Activated naive CD4-positive, alpha-beta T cell treated with anti-CD3 and anti-CD28 coated beads for 36 hours (primary cell): Measurements from ENCODE around the gene DOCK4. TPM values are rescaled to one million over a fixed set of nuclear protein-coding genes. Genes with fewer than 3 reads are reported as not detected.

ENCODE experiments used
- CTCF ChIA-PET: fragments of 350-600 bp; sonication (Branson Sonifier 250); formaldehyde crosslinking; loops from one replicate; lab custom pipeline; 2021; ENCODE audit warnings: antibody characterized with exemption; lab: Charles Lee
- DNase-seq: peaks from one replicate; pipeline ENCODE4 v3.0.0-alpha.2; 2020
- H3K27ac Mint-ChIP-seq: one replicate; pipeline ENCODE4 v1.8.0; 2021; ENCODE audit warnings: mild to moderate bottlenecking, mixed read lengths
- H3K27me3 Mint-ChIP-seq: one replicate; pipeline ENCODE4 v1.8.0; 2021; ENCODE audit warnings: low read depth, mixed read lengths
- H3K36me3 Mint-ChIP-seq: one replicate; pipeline ENCODE4 v1.8.0; 2021; ENCODE audit warnings: low read depth, mixed read lengths
- H3K4me1 Mint-ChIP-seq: one replicate; pipeline ENCODE4 v1.8.0; 2021; ENCODE audit warnings: low read depth, mixed read lengths
- H3K4me3 Mint-ChIP-seq: one replicate; pipeline ENCODE4 v1.8.0; 2021; ENCODE audit warnings: mild to moderate bottlenecking, moderate library complexity, mixed read lengths
- H3K9me3 Mint-ChIP-seq: one replicate; pipeline ENCODE4 v1.8.0; 2021; ENCODE audit warnings: mixed read lengths
- intact Hi-C: fragments of 100-400 bp; cut with micrococcal nuclease; formaldehyde crosslinking; loops from one replicate; pipeline ENCODE4 v1.15.1; 2023
- total RNA-seq, 2 experiments: library from RNA; stranded (reverse); gene quantifications; one replicate each; pipeline ENCODE4 v1.2.3, GENCODE V29; 2021

DOCK4 gene
- total RNA-seq, 2 experiments from 2014 or later, result 0.43 to 0.62 TPM

DNA sequence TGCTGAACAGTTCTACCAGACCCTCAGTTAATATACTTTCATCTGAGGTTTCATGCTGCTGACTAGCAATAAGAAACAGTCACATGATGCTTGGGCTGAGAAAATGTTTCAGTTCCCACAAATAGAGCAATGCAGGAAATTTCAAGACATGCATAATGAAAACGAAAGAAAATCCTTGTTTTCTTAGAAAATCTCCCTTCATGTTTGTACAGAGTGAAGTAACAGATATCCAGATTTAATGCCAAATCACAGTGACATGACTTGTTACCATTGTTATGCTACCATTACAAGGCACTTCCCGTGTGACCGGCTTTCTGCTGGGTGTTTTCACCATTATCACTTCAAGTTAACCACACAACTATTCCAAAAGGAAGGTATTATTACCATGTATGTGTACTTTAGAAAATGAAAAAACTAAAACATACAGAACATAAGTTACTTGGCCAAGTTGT lies 121.7 kb downstream of the DOCK4 start:
- CTCF ChIA-PET, result no interaction called here

DNA sequence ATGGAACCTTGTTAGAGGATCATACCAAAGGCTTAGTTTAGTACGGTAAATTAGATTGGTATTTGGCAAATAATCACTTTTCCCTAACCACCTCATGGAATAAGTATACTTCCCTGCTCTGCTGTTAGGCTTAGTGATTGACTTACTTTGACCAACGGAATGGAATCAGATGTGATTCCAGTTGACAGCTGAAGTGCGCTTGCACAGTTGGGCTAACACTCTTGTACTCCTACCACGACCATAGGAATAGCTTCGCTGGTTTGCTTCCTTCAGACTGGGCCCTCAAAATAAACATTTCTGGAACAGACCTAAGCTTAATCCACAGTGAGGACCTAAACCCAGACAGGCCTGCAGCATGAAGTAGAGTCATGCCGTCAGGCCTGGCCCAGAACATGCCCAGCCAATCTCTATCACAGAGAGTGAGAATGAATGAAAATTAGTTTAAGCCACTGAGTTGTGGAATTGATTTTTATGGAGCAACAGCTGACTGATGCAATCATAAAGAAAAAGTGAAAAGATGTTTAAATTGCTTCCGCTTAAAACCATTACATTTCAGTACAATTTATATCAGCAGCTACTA lies 122.3 kb downstream of the DOCK4 start:
- H3K4me1 Mint-ChIP-seq, result peaks cover 3% of the 10 kb centered on the region
- intact Hi-C loops, result no loop called here
- no peaks in the 10 kb centered on the region for H3K36me3 Mint-ChIP-seq
- H3K9me3 Mint-ChIP-seq, result no peaks in the 10 kb centered on the region
- peaks cover 13% of the 10 kb centered on the region for H3K27me3 Mint-ChIP-seq
- no peak for DNase-seq
- no peak overlapping the region for H3K27ac Mint-ChIP-seq
- CTCF ChIA-PET, result no interaction called here
- H3K4me3 Mint-ChIP-seq, result no peak overlapping the region

More for the DNA sequence above, 121.7 kb downstream of the DOCK4 start:
- Mint-ChIP-seq H3K27me3 (peaks cover 6% of the 10 kb centered on the region), H3K36me3 (no peaks in the 10 kb centered on the region), H3K4me3 (no peak overlapping the region), H3K9me3 (no peaks in the 10 kb centered on the region), H3K27ac (no peak overlapping the region), H3K4me1 (peaks cover 3% of the 10 kb centered on the region)
- no peak for DNase-seq
- intact Hi-C loops, result no loop called here

DNA sequence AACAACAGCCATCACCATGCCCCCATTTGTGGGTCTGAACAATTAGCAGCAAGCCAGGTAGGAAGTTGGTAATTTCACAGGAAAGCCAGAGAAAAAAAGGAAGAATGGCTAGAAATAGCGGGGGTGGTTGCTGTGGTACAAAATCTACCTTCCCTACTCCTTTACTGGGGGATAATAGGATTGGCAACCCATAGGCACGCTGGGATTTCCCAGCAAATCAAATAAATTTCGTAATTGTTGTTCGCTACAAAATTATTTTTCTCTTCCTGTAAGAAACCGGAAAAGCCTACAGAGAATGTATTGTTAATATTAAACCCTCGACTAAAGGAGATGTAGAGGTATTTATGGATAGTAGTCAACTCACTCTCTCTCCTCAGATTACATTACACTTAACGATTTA lies 123.9 kb downstream of the DOCK4 start:
- no peak for DNase-seq
- Mint-ChIP-seq H3K27ac (no peak overlapping the region), H3K27me3 (peaks cover 16% of the 10 kb centered on the region), H3K4me3 (no peak overlapping the region), H3K4me1 (peaks cover 3% of the 10 kb centered on the region), H3K9me3 (no peaks in the 10 kb centered on the region), H3K36me3 (no peaks in the 10 kb centered on the region)
- intact Hi-C loops, result no loop called here
- CTCF ChIA-PET, result no interaction called here

DNA sequence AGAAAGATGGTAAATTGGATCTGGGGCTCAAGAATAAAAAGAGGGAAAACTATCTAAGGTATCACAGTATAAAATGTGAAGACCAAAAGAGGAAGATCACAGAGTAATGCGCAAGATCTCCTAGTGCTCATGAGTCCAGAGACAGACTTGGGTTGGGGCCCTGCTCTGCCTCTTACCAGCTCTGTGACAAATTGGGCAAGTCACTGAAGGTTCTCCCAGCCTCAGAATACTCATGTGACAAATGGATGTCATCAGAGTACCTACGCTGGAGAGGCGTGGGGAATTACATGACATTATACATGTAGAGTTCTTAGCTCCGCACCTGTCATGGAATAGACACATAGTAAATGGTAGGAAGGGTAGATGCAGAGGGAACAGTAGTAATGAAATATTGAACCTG lies 124.4 kb downstream of the DOCK4 start:
- intact Hi-C loops, result no loop called here

DNA sequence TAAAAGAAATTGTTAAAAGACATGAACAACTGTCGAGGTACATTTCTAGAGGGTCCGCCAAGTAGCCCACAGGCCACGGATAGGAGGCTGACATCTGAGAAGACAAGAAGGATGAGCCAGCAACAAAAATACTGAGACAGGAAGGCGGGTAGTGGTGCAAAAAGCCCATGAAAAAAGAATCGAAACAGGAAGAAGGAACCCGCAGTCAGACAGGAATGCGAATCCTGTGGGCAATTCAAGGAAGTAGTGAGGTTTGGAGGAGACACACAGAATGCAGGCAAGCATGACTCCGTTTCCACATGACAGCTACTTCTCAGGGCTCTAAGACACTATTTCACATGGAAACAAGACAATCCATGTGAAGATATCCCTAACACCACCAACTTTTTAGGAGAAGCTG lies 125.2 kb downstream of the DOCK4 start:
- no peak for DNase-seq
- Mint-ChIP-seq H3K27ac (no peak overlapping the region), H3K9me3 (no peaks in the 10 kb centered on the region), H3K4me3 (no peak overlapping the region), H3K36me3 (no peaks in the 10 kb centered on the region), H3K27me3 (peaks cover 16% of the 10 kb centered on the region), H3K4me1 (peaks cover 3% of the 10 kb centered on the region)
- intact Hi-C loops, result no loop called here
- CTCF ChIA-PET, result no interaction called here

More for the DNA sequence above, 124.4 kb downstream of the DOCK4 start:
- Mint-ChIP-seq H3K27me3 (peaks cover 16% of the 10 kb centered on the region), H3K36me3 (no peaks in the 10 kb centered on the region), H3K4me1 (peaks cover 3% of the 10 kb centered on the region), H3K27ac (no peak overlapping the region), H3K9me3 (no peaks in the 10 kb centered on the region), H3K4me3 (no peak overlapping the region)
- no peak for DNase-seq
- CTCF ChIA-PET, result no interaction called here

DNA sequence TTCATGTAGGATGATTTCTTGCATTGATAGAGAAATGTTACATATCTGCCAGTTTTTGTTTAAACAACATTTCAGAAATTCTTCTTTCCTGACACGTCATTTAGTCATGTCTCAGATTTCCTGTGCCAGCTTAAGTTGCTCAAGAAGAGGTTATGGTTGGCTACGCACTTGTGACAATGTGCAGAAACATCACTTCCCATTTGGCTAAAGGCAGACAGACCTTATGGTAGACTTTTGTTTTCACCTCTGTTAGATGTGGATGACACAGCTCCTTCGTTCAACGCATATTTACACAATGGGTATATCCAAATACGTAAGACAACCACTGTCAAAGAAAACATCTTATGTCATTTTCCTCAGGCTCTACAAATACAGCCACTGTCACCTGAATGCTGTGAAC lies 125.8 kb downstream of the DOCK4 start:
- DNase-seq, result no peak
- Mint-ChIP-seq H3K36me3 (no peaks in the 10 kb centered on the region), H3K4me3 (no peak overlapping the region), H3K4me1 (peaks cover 3% of the 10 kb centered on the region), H3K27ac (no peak overlapping the region), H3K27me3 (peaks cover 16% of the 10 kb centered on the region), H3K9me3 (no peaks in the 10 kb centered on the region)
- CTCF ChIA-PET, result no interaction called here
- intact Hi-C loops, result no loop called here

DNA sequence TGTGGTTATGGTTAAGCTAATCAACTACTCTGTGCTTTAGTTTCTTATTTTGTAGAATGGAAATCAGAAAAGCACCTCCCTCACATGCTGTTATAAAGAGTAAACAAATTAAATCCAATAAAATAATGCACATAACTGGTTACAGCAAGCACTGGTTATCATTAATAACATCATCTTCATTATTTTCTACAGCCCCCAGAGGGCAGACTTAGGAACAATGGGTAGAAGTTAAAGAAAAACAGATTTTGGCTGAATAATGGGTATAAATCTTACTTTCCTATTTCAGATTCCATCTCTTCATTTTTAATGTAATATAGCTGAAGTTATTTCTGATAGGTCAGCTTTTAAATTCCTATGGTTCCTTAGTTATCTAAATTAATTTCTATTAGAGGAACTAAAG lies 126.5 kb downstream of the DOCK4 start:
- DNase-seq, result no peak
- Mint-ChIP-seq H3K27ac (no peak overlapping the region), H3K27me3 (peaks cover 21% of the 10 kb centered on the region), H3K4me1 (peaks cover 3% of the 10 kb centered on the region), H3K36me3 (no peaks in the 10 kb centered on the region), H3K4me3 (no peak overlapping the region), H3K9me3 (no peaks in the 10 kb centered on the region)
- intact Hi-C loops, result no loop called here
- CTCF ChIA-PET, result no interaction called here

DNA sequence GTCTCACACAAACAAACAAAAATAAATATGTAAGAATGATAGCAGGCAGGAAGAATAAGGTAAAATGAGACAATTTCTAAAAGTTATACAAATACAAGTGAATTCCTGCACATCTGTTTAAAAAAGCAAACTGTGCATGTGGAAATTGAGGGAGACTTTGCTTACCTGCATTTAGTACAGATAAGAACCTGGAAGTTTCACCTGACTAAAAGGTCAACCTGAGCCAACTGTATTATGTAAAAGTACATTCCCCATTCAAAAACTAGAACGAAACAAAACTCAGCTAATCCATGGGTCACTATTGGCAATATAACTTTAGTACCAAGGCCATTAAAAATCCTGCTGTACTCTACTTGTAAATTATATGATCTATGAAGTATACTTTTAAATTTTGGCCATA lies 127.1 kb downstream of the DOCK4 start:
- DNase-seq, result no peak
- intact Hi-C loops, result no loop called here
- H3K27ac Mint-ChIP-seq, result no peak overlapping the region
- peaks cover 26% of the 10 kb centered on the region for H3K27me3 Mint-ChIP-seq
- H3K4me3 Mint-ChIP-seq, result no peak overlapping the region
- peaks cover 3% of the 10 kb centered on the region for H3K4me1 Mint-ChIP-seq
- CTCF ChIA-PET, result no interaction called here
- no peaks in the 10 kb centered on the region for H3K36me3 Mint-ChIP-seq
- no peaks in the 10 kb centered on the region for H3K9me3 Mint-ChIP-seq

DNA sequence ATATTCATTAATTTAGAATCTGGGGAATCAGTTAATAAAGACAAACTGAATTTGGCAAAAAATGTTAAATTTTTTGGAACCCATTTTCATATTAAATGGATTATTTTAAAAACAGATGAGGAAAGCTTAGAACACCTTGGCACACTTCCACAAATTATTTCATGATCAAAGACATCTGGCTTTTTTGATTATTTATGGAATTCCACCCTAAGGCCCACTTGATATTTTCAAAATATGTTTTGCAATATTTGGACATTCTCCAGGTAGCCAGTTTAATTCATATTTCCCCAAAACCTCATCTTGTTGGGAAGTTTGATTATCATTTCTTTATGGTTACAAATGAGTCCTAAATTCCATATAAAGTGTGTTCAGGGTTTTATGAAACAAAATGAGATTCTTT lies 129.9 kb downstream of the DOCK4 start:
- CTCF ChIA-PET, result no interaction called here
- intact Hi-C loops, result no loop called here
- H3K27ac Mint-ChIP-seq, result no peak overlapping the region
- no peak overlapping the region for H3K4me3 Mint-ChIP-seq
- H3K27me3 Mint-ChIP-seq, result peaks cover 30% of the 10 kb centered on the region
- no peak for DNase-seq
- H3K36me3 Mint-ChIP-seq, result no peaks in the 10 kb centered on the region
- H3K9me3 Mint-ChIP-seq, result no peaks in the 10 kb centered on the region
- peaks cover 3% of the 10 kb centered on the region for H3K4me1 Mint-ChIP-seq

DNA sequence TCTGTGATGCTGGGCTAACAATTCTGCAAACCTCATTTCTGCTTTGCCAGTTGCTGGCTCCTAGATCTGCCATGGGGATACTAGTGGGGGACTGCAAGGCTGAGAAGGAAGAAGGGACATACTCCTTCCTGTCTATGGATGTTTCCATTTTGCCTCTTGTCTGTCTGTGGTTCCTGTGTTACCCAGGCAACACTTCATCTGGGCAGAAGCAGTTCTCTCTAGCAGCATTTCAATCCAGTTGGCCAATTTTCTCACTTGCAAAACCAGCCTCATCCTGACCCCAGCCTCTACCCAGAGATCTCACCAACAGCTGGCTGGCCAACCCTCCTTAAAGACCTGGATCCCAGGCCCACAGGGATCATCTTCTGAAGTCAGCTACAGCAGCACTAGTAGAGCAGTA lies 131.7 kb downstream of the DOCK4 start:
- H3K36me3 Mint-ChIP-seq, result no peaks in the 10 kb centered on the region
- H3K4me1 Mint-ChIP-seq, result no peaks in the 10 kb centered on the region
- H3K27me3 Mint-ChIP-seq, result peaks cover 23% of the 10 kb centered on the region
- no peaks in the 10 kb centered on the region for H3K9me3 Mint-ChIP-seq
- H3K4me3 Mint-ChIP-seq, result no peak overlapping the region
- no peak overlapping the region for H3K27ac Mint-ChIP-seq
- intact Hi-C loops, result no loop called here
- CTCF ChIA-PET, result no interaction called here
- no peak for DNase-seq

DNA sequence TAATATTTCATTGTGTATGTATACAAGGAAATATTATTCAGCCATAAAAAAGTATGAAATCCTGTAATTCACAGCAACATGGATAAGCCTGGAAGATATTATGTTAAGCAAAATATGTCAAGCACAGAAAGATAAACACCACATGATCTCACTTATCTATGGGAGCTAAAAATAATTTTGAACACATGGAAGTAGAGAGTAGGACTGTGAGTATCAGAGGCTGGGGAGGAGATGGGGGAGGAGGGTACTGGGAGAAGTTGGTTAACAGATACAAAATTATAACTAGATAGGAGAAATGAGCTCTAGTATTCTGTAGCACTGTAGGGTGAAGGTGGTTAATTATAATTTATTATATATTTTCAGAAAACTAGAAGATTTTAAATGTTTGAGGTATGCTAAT lies 132.7 kb downstream of the DOCK4 start:
- Mint-ChIP-seq H3K36me3 (no peaks in the 10 kb centered on the region), H3K27me3 (peaks cover 17% of the 10 kb centered on the region), H3K9me3 (no peaks in the 10 kb centered on the region), H3K4me1 (no peaks in the 10 kb centered on the region), H3K4me3 (no peak overlapping the region), H3K27ac (no peak overlapping the region)
- DNase-seq, result no peak
- intact Hi-C loops, result no loop called here
- CTCF ChIA-PET, result no interaction called here

DNA sequence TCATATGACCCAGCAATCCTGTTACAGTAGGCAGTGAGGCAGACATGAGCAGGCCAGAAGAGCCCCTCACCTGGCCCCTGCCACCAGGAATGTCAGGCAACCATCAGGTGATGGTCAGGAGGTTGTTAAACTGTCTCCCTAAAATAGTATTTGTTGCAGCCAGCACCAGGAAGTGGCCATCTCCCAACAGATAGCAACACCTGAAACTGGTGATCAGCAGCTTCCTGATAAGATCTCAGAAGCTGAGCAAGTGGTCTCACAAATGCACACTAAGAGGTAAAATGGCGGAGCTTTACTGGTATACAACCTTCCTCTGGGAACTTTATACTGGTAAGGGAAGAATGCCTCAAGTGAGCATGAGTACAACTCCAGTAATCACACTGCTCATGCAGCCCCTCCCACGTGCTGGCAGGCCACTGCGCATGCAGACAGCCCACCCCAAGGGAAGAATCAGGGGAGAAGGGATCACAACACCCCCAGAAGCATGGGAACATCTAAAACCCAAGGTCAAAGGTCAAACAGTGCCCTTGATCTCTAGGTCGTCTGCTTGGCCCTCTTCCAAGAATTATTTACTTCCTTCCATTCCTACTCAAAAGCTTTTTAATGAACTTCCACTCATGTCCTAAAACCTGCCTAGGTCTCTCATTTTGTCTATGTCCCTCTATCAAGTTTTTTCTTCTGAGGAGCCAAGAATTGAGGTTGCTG lies 133.5 kb downstream of the DOCK4 start:
- intact Hi-C loops, result no loop called here
- Mint-ChIP-seq H3K36me3 (no peaks in the 10 kb centered on the region), H3K9me3 (no peaks in the 10 kb centered on the region), H3K4me3 (no peak overlapping the region), H3K27me3 (peaks cover 14% of the 10 kb centered on the region), H3K4me1 (no peaks in the 10 kb centered on the region), H3K27ac (no peak overlapping the region)
- CTCF ChIA-PET, result no interaction called here
- no peak for DNase-seq

DNA sequence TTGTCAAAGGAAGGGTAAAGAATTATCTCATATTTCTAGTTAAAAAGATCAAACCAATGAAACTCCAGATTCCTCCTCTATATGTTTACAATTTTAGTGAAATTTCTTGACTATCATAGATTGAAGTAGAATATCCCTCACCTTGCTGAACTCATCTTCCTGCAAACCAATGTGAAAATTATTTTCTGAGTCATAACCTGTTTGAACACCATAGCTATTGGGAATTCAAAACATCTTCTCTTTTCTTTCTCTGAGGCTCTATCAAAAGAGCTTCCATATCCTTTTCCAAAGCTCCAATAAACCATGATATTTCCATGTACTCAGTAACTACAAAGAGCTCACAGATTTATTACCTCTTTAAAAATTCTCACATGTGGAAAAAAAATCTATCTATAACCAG lies 134.3 kb downstream of the DOCK4 start:
- Mint-ChIP-seq H3K36me3 (no peaks in the 10 kb centered on the region), H3K4me3 (no peak overlapping the region)
- CTCF ChIA-PET, result no interaction called here

More for the DNA sequence above, 134.3 kb downstream of the DOCK4 start:
- no peak overlapping the region for H3K27ac Mint-ChIP-seq
- intact Hi-C loops, result no loop called here
- H3K9me3 Mint-ChIP-seq, result no peaks in the 10 kb centered on the region
- peaks cover 14% of the 10 kb centered on the region for H3K27me3 Mint-ChIP-seq
- no peaks in the 10 kb centered on the region for H3K4me1 Mint-ChIP-seq
- no peak for DNase-seq
